ENCODE measurements around the gene VWA2. TPM values are rescaled to one million over a fixed set of nuclear protein-coding genes. Genes with fewer than 3 reads are reported as not detected.

The VWA2 gene
- total RNA-seq, 1 experiment from 2014 or later, result 1.6 TPM

DNA sequence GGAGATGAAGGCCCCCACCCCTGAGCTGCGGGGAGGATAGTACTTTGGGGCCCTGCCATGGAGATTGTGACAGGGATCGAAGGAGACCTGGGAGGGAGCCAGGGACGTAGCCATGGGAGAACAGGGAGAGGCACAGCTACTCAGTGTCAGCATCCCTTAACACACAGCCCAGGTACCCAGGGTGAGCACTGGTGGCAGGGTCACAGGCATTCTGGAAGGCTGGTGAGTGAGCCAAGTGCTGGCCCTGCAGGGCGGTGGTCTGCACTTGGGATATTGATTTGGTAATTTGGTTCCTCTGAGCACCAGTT lies 39.8 kb downstream of the VWA2 start:
- DNase-seq, result no peak
- Histone ChIP-seq H3K4ac (ENCODE audit: low read depth, low read length) (no peak overlapping the region), H4K5ac (ENCODE audit: insufficient read length, low read depth, low read length) (no peak overlapping the region), H2BK20ac (ENCODE audit: low read depth, low read length, poor library complexity, severe bottlenecking) (no peak overlapping the region), H3K27me3 (ENCODE audit: insufficient read depth, low read length) (no peaks in the 10 kb centered on the region), H4K91ac (ENCODE audit: insufficient read length, low read depth, low read length) (no peak overlapping the region), H3K18ac (ENCODE audit: insufficient read length, low read depth, low read length) (no peak overlapping the region), H2AFZ (ENCODE audit: low read length) (no peak overlapping the region), H3K4me1 (ENCODE audit: insufficient read depth, low read length) (no peaks in the 10 kb centered on the region), H3K4me2 (ENCODE audit: insufficient read depth, insufficient read length, low read length) (no peak overlapping the region), H3K23ac (ENCODE audit: insufficient read length, low read depth, low read length) (no peak overlapping the region), H3K56ac (ENCODE audit: insufficient read length, low read depth, low read length) (no peak overlapping the region), H2BK15ac (ENCODE audit: low read depth, low read length) (no peak overlapping the region), H3K27ac (ENCODE audit: insufficient read length, low read depth, low read length) (no peak overlapping the region), H3T11ph (ENCODE audit: low read length) (no peak overlapping the region), H2AK5ac (ENCODE audit: insufficient read length, low read length) (no peak overlapping the region), H3K14ac (ENCODE audit: insufficient read depth, low read length) (no peak overlapping the region), H4K20me1 (ENCODE audit: control insufficient read depth, insufficient read depth, insufficient read length) (no peaks in the 10 kb centered on the region), H3K9ac (ENCODE audit: extremely low read depth, insufficient read length, low read length) (no peak overlapping the region), H3K23me2 (ENCODE audit: insufficient read length, low read depth, low read length, poor library complexity, severe bottlenecking) (no peaks in the 10 kb centered on the region), H3K79me2 (ENCODE audit: insufficient read depth, low read length) (no peaks in the 10 kb centered on the region), H2BK12ac (ENCODE audit: insufficient read length, low read depth, low read length) (no peak overlapping the region), H3K9me3 (ENCODE audit: control insufficient read depth, low read depth, low read length) (no peaks in the 10 kb centered on the region), H2BK5ac (ENCODE audit: insufficient read length, low read length) (no peak overlapping the region), H2BK120ac (ENCODE audit: low read depth, low read length, poor library complexity, severe bottlenecking) (no peak overlapping the region), H4K8ac (replicated peaks; ENCODE audit: insufficient read length, low read depth, low read length) (no peak overlapping the region), H3K79me1 (ENCODE audit: insufficient read depth, low read depth, low read length, poor library complexity, severe bottlenecking) (no peaks in the 10 kb centered on the region)
- no CpG with 5 or more reads among the region's 4 CpGs for WGBS (ENCODE audit: extremely low coverage, insufficient read length, low lambda C conversion rate)
- Mint-ChIP-seq H3K36me3 (ENCODE audit: insufficient read depth in 1 of 3, low read depth in 3 of 3) (no peaks in the 10 kb centered on the region), H3K27ac (peak overlapping the region in 1 of 3 experiments; percentile 70; a peak in 1 of 7 replicates), H3K4me1 (no peaks in the 10 kb centered on the region), H3K4me3 (no peak overlapping the region), H3K9me3 (no peaks in the 10 kb centered on the region), H3K27me3 (ENCODE audit: low read depth) (peaks cover 3% of the 10 kb centered on the region)
- TF ChIP-seq, protein P1, sequence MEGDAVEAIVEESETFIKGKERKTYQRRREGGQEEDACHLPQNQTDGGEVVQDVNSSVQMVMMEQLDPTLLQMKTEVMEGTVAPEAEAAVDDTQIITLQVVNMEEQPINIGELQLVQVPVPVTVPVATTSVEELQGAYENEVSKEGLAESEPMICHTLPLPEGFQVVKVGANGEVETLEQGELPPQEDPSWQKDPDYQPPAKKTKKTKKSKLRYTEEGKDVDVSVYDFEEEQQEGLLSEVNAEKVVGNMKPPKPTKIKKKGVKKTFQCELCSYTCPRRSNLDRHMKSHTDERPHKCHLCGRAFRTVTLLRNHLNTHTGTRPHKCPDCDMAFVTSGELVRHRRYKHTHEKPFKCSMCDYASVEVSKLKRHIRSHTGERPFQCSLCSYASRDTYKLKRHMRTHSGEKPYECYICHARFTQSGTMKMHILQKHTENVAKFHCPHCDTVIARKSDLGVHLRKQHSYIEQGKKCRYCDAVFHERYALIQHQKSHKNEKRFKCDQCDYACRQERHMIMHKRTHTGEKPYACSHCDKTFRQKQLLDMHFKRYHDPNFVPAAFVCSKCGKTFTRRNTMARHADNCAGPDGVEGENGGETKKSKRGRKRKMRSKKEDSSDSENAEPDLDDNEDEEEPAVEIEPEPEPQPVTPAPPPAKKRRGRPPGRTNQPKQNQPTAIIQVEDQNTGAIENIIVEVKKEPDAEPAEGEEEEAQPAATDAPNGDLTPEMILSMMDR (conservative IDR thresholded peaks at IDR 0.05), result no peak
